DMS79 treated with DMSO at 0.1 percent for 48 hours (cell line): Measurements from ENCODE around the gene NDST4.

ENCODE experiments used
- DNase-seq: peaks from one replicate; lab custom pipeline; 2025; lab: John Stamatoyannopoulos, UW

Gene NDST4

GRCh38 chr4:114907568-114907967 is 205.9 kb downstream of the NDST4 start:
- no peak for DNase-seq

GRCh38 chr4:114905017-114905416 is 208.4 kb downstream of the NDST4 start:
- no peak for DNase-seq

DNA sequence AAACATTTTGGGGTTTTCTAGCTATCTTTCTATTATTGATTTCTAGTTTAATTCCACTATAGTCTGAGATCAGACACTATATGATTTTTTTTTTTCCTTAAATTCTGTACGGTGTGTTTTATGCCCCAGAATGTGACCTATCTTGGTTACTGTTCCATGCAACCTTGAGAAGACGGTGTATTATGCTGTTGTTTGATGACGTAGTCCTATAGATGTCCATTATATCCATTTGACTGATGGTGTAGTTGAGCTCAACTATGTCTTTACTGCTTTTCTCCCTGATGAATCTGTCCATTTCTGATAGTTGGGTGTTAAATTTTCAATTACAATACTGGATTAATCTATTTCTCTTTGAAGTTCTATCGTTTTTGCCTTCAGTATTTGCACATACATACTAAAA is 212.5 kb downstream of the NDST4 start:
- DNase-seq: no peak

- no peak for DNase-seq
These were observed 222.6 kb downstream of the NDST4 start for GRCh38 chr4:114890773-114891172.

- no peak for DNase-seq
These were observed 226.7 kb downstream of the NDST4 start for GRCh38 chr4:114886761-114887160.

DNA sequence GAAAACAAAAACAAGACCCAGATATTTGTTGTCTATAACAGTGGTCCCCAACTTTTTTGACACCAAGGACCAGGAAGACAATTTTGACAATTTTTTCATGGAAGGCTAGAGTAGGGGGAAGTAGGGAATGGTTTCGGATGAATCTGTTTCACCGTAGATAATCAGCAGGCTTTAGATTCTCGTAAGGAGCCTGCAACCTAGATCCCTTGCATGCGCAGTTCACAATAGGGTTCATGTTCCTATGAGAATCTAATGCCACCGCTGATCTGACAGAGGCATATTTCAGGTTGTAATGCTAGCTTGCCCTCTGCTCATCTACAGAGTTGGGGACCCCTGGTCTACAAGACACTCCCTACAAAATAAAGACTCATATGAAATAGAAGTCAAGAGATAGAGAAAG is 229.8 kb downstream of the NDST4 start:
- no peak for DNase-seq

DNA sequence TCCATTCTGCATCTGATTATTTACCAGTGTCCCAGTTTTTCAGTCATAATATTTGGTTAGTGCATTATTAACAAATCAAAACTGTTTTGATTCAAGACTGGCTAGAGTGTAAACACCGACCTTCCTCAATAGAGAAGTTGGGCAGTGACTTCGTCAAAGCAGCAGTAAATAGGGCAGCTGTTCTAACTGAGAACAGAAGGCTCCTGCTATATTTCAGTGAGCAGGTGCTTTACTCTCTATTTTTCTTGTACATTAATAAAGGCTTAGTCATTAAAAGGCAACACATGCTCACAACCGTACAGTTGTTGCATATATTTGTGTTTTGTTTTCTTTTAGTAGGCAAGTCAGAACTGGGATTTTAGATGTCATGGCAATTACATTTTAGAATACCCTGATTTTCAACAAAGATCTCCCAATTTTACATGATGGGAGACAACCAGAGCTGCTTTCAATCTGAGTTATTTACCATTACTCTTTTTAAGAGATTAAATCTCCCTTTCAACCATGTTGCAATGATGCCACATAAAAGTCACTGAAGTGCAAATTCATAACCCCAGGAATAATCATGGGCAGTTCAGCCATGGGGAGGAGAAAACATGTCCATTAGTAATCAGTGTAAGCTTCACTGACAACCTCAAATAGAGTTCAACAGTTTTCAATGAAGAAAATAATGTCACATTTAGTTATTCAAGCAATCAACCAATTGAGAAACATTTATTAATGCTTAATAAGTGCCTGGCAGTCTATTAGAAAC is 233.3 kb downstream of the NDST4 start:
- no peak for DNase-seq

GRCh38 chr4:114875630-114876029 is 237.8 kb downstream of the NDST4 start:
- DNase-seq: no peak

- DNase-seq: no peak
These were observed 239.1 kb downstream of the NDST4 start for GRCh38 chr4:114874321-114874720.

DNA sequence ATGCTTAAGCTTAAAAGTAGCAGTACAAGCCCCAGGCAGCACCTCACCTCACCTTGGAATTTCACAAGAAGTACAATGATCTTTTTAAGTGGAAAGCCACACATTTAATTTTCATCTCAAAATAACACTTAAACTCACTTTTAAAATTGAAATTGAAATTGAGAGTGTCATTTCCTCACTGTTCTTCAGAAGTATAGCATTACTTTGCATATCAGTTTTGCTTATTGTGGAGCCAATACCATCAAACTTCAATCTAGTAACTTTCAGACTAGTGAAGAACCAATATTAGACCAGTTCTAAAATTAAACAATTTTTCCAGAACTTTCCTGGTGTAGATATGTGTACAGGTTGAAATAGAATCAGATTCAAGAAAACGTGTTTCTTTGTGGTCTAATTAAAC is 242.4 kb downstream of the NDST4 start:
- no peak for DNase-seq

- DNase-seq: no peak
These were observed 246.3 kb downstream of the NDST4 start for GRCh38 chr4:114866901-114867670.

DNA sequence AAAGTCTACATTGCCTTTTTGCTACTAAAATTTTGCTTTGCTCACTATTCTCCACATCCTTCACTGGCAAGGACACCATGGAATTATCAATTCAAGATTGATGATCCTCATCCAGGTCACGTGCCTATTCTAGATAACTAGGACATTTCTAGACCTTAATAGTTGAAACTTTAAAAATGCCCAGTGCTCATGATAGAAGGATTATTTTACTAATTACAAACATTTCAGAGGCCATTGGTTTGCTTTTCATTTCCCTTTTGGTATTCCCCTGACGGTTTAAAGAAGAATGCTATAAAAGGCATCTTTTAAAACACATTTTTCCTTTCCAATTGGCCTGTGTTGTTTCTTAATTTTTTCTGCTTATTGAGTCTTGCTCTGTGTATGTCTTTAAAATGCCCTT is 249.4 kb downstream of the NDST4 start:
- no peak for DNase-seq

DNA sequence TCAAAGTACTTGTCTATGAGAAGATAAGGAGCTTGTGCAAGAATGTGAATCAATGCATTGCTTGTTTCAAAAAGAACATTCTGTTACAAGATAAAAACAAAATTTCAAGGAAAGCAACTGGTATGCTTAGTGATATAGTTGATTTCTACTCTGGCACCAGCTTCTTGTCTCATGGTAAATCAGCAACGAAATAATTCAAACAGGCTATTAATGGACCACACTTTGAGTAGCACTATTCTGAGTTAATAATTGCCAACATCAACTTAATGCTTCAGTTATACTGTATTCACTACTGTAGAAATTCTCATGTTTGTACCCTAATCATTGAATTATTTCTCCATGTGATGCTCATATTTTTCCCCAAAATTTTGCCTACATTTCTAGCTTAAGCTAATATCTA is 252.6 kb downstream of the NDST4 start:
- no peak for DNase-seq

DNA sequence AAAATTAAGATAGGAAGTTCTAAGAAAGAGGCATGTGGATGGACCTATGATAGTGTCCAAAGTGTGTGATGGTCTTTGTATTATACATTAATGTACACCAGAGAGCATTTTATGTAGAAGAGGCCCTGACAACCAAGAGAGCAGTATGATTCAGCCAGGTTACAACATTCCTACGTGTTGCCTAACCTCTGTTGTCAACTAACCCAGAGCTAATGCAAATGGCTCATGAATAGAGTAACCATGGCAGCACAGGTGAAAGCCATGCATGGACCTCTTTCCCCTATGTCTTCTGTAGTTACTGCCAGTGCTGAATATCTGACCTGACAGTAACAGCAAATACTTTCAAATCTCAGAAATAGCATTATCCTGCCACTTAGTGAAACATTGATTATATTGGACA is 255.6 kb downstream of the NDST4 start:
- DNase-seq: no peak

- DNase-seq: no peak
These were observed 273.4 kb downstream of the NDST4 start for GRCh38 chr4:114839986-114840385.

GRCh38 chr4:114830628-114831027 is 282.8 kb downstream of the NDST4 start:
- DNase-seq: no peak

DNA sequence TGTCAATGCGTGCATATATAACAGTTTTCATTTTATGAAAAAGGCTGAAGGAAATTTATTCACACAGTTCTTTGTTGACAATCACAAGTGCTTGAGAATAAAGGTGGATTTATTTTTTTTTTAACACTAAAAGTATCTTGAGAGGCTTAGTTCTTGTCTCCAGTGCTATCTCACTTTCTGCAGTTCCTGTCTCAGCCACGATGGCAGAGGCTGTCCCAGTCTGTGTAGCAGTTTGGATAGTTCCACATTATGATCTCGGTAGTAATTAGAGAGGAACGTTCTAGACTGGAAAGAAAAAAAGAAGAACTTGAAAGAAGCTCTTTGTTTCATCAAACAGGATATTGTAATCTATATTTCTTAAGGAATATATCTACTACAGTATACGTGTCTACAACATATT is 285.8 kb downstream of the NDST4 start:
- DNase-seq: no peak

GRCh38 chr4:114815760-114816159 is 297.7 kb downstream of the NDST4 start:
- DNase-seq: no peak

DNA sequence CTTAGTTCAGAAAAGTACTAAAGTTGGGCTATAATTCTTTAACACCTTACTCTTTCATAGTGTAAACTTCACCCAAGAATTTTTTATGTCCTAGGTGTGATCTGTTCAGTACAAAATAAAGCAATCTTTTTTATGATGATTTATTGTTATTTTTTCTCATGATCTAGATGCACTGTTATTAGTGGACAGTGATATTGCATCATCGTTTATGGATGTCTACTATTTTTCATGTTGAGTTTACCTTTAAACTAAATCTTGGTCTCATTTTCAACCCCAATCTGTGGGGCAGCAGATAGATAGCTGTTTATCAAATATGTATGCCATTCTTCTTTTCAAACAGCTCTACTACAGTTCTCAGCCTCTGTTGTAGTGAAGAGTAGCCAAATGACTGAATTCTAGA is 299.5 kb downstream of the NDST4 start:
- no peak for DNase-seq

DNA sequence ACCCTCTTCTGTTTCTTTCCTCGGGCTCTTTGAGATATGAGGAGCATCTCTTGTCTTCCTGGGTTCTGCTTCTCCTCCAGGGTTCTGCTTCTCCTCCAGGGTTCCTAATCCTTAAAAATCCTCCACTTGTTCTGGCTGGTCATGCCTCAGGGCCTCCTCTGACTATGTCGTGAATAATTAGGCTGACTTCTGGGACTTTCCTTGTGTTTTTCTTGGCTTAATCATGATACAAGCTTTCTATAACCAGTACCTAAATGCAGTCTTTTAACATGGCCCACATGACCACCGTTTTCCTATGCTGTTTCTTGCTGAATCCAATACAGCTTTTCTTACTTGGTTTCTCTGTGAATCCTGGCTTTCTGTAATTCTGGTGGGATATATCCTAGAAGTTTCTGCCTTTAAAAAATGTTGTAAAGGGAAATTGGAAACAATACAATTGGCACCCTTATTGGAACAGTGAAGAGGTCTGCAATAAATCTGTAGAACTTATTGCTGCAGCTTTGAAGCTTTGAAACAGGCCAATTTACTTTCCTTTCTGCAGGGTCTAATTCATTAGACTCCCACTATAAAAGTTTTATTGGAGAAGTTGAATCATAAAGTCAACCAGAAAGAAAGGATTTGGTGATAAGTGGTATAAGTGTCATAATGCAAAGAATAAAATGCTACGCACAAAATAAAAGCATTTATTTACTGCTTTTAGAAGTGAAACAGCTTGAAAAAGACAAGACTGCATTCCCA is 301.7 kb downstream of the NDST4 start:
- DNase-seq: no peak

GRCh38 chr4:114807759-114808404 is 305.5 kb downstream of the NDST4 start:
- DNase-seq: no peak

GRCh38 chr4:114807357-114807756 is 306.1 kb downstream of the NDST4 start:
- no peak for DNase-seq
